Measurements from ENCODE around the gene WNT11. TPM values are rescaled to one million over a fixed set of nuclear protein-coding genes. Genes with fewer than 3 reads are reported as not detected.

Gene WNT11
- total RNA-seq, 2 donors from 2014 or later: 0.53 to 0.62 TPM

- peaks cover 25% of the 10 kb centered on the region for H3K27me3 Mint-ChIP-seq (ENCODE audit: insufficient read depth)
- TF ChIP-seq, protein P1, sequence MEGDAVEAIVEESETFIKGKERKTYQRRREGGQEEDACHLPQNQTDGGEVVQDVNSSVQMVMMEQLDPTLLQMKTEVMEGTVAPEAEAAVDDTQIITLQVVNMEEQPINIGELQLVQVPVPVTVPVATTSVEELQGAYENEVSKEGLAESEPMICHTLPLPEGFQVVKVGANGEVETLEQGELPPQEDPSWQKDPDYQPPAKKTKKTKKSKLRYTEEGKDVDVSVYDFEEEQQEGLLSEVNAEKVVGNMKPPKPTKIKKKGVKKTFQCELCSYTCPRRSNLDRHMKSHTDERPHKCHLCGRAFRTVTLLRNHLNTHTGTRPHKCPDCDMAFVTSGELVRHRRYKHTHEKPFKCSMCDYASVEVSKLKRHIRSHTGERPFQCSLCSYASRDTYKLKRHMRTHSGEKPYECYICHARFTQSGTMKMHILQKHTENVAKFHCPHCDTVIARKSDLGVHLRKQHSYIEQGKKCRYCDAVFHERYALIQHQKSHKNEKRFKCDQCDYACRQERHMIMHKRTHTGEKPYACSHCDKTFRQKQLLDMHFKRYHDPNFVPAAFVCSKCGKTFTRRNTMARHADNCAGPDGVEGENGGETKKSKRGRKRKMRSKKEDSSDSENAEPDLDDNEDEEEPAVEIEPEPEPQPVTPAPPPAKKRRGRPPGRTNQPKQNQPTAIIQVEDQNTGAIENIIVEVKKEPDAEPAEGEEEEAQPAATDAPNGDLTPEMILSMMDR (conservative IDR thresholded peaks at IDR 0.05): no peak
- no peak for DNase-seq
- H3K4me1 ChIP-seq (ENCODE audit: control insufficient read depth, insufficient read depth, low read length): no peaks in the 10 kb centered on the region
- no peaks in the 10 kb centered on the region for H3K9me3 Mint-ChIP-seq
- H3K9ac ChIP-seq (ENCODE audit: extremely low read depth, low read length, poor library complexity, severe bottlenecking): no peak overlapping the region
- H3K27ac ChIP-seq (ENCODE audit: low read depth, low read length): no peak overlapping the region
- H3K27me3 ChIP-seq (ENCODE audit: control insufficient read depth, insufficient read depth, low read length, poor library complexity, severe bottlenecking): no peaks in the 10 kb centered on the region
- H3K36me3 ChIP-seq (ENCODE audit: control insufficient read depth, insufficient read depth, low read length): no peaks in the 10 kb centered on the region
- no peaks in the 10 kb centered on the region for H3K36me3 Mint-ChIP-seq (ENCODE audit: low read depth)
- no peak overlapping the region for H3K4me3 ChIP-seq (ENCODE audit: low read length)
- H3K27ac Mint-ChIP-seq: no peak overlapping the region
- no peak overlapping the region for H3K4me3 Mint-ChIP-seq
- no peaks in the 10 kb centered on the region for H3K4me1 Mint-ChIP-seq
- no peaks in the 10 kb centered on the region for H3K9me3 ChIP-seq (ENCODE audit: control insufficient read depth, low read length)
- 33 to 56% methylated on average over 1 to 2 of the region's 2 CpGs for WGBS, 2 experiments (ENCODE audit: insufficient coverage in 1 of 2, insufficient read length in 1 of 2)
Measured at GRCh38 chr11:76251576-76251975, 45.3 kb upstream of the WNT11 start.

DNA sequence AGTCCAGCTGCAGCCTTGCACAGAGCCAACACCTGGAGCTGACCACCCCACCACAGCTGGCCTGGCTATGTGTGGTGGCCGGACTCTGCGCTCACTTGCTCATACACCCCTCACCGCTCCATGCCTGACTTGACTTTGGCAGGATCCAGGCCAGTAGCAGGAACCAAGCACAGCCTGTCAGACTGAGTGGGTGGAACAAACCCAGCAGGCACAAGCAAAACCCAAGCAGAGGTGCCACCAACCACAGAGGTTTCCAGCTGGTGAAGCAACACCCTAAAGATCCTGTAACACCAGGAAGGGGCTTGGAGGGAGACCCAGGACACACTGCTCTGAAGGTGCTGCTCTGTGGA is 44.9 kb upstream of the WNT11 start:
- Histone ChIP-seq H3K4me3 (ENCODE audit: low read length) (no peak overlapping the region), H3K27me3 (ENCODE audit: control insufficient read depth, insufficient read depth, low read length, poor library complexity, severe bottlenecking) (no peaks in the 10 kb centered on the region), H3K27ac (ENCODE audit: low read depth, low read length) (no peak overlapping the region), H3K36me3 (ENCODE audit: control insufficient read depth, insufficient read depth, low read length) (no peaks in the 10 kb centered on the region), H3K4me1 (ENCODE audit: control insufficient read depth, insufficient read depth, low read length) (no peaks in the 10 kb centered on the region), H3K9ac (ENCODE audit: extremely low read depth, low read length, poor library complexity, severe bottlenecking) (no peak overlapping the region), H3K9me3 (ENCODE audit: control insufficient read depth, low read length) (no peaks in the 10 kb centered on the region)
- H3K4me1 Mint-ChIP-seq: no peaks in the 10 kb centered on the region
- TF ChIP-seq, protein P1 (conservative IDR thresholded peaks at IDR 0.05): no peak
- no peaks in the 10 kb centered on the region for H3K36me3 Mint-ChIP-seq (ENCODE audit: low read depth)
- DNase-seq: no peak
- H3K27ac Mint-ChIP-seq: no peak overlapping the region
- 82 to 96% methylated on average over 3 of the region's 3 CpGs for WGBS, 2 experiments (ENCODE audit: insufficient coverage in 1 of 2, insufficient read length in 1 of 2)
- H3K9me3 Mint-ChIP-seq: no peaks in the 10 kb centered on the region
- peaks cover 26% of the 10 kb centered on the region for H3K27me3 Mint-ChIP-seq (ENCODE audit: insufficient read depth)
- H3K4me3 Mint-ChIP-seq: no peak overlapping the region

- 84 to 100% methylated on average over 3 to 6 of the region's 6 CpGs for WGBS, 2 experiments (ENCODE audit: insufficient coverage in 1 of 2, insufficient read length in 1 of 2)
Measured at GRCh38 chr11:76250520-76251225, 44.4 kb upstream of the WNT11 start.

More at GRCh38 chr11:76250520-76251225, 44.4 kb upstream of the WNT11 start:
- H3K36me3 Mint-ChIP-seq (ENCODE audit: low read depth): no peaks in the 10 kb centered on the region
- H3K4me1 Mint-ChIP-seq: no peaks in the 10 kb centered on the region
- no peak overlapping the region for H3K9ac ChIP-seq (ENCODE audit: extremely low read depth, low read length, poor library complexity, severe bottlenecking)
- no peak overlapping the region for H3K4me3 Mint-ChIP-seq
- H3K27ac ChIP-seq (ENCODE audit: low read depth, low read length): no peak overlapping the region
- H3K27me3 Mint-ChIP-seq (ENCODE audit: insufficient read depth): peaks cover 31% of the 10 kb centered on the region
- H3K4me1 ChIP-seq (ENCODE audit: control insufficient read depth, insufficient read depth, low read length): no peaks in the 10 kb centered on the region
- H3K9me3 ChIP-seq (ENCODE audit: control insufficient read depth, low read length): no peaks in the 10 kb centered on the region
- H3K9me3 Mint-ChIP-seq: no peaks in the 10 kb centered on the region
- TF ChIP-seq, protein P1 (conservative IDR thresholded peaks at IDR 0.05): no peak
- DNase-seq: peak; percentile 65
- H3K27ac Mint-ChIP-seq: no peak overlapping the region
- no peaks in the 10 kb centered on the region for H3K36me3 ChIP-seq (ENCODE audit: control insufficient read depth, insufficient read depth, low read length)
- H3K4me3 ChIP-seq (ENCODE audit: low read length): no peak overlapping the region
- H3K27me3 ChIP-seq (ENCODE audit: control insufficient read depth, insufficient read depth, low read length, poor library complexity, severe bottlenecking): no peaks in the 10 kb centered on the region

Data from endodermal cell (in vitro differentiated cells).